Endothelial cell of umbilical vein (primary cell): ENCODE data around the gene MED14.

Experiments used
- EZH2 ChIP-seq: IDR thresholded peaks from 2 replicates; pipeline ENCODE4 v1.6.1; 2012; ENCODE audit warnings: borderline replicate concordance, low read depth, mild to moderate bottlenecking, moderate library complexity, low read length, inconsistent platforms; ENCODE audit not compliant: severe bottlenecking
- FOS ChIP-seq: IDR thresholded peaks from 2 replicates; pipeline ENCODE4 v1.6.1; 2011; ENCODE audit warnings: mild to moderate bottlenecking, low read length, moderate library complexity, borderline replicate concordance; ENCODE audit not compliant: insufficient read depth
- GATA2 ChIP-seq: IDR thresholded peaks from 2 replicates; pipeline ENCODE4 v1.7.0; 2011; ENCODE audit warnings: low read depth, mild to moderate bottlenecking, moderate library complexity, mixed read lengths, low read length; ENCODE audit not compliant: insufficient read length, insufficient read depth
- JUN ChIP-seq: IDR thresholded peaks from 2 replicates; pipeline ENCODE4 v1.6.1; 2011; ENCODE audit warnings: borderline replicate concordance, low read depth; ENCODE audit not compliant: insufficient read length, insufficient read depth
- MYC ChIP-seq: IDR thresholded peaks from one replicate; pipeline ENCODE4 v1.6.1; 2011; ENCODE audit warnings: mild to moderate bottlenecking, low read depth, low read length
- POLR2A ChIP-seq: IDR thresholded peaks from 2 replicates; pipeline ENCODE4 v1.6.1; 2012; ENCODE audit warnings: low read depth, mild to moderate bottlenecking, control low read depth, low read length
- POLR2AphosphoS5 ChIP-seq: IDR thresholded peaks from 2 replicates; pipeline ENCODE4 v1.6.1; 2012; ENCODE audit warnings: low read depth, mild to moderate bottlenecking, control low read depth, low read length, moderate library complexity; ENCODE audit not compliant: insufficient read depth
- TF ChIP-seq, protein P1 (sequence below), 2 donors: IDR thresholded peaks; 1 replicate in 1 of 2; 2 replicates in 1 of 2; pipeline ENCODE4 v1.5.1; 2011; ENCODE audit warnings: low read length in 2 of 2, mild to moderate bottlenecking in 2 of 2, moderate library complexity in 2 of 2, control low read depth in 1 of 2, inconsistent platforms in 1 of 2, low read depth in 1 of 2; ENCODE audit not compliant: insufficient read depth in 1 of 2; ENCODE audit errors: extremely low read depth in 1 of 2

DNA sequence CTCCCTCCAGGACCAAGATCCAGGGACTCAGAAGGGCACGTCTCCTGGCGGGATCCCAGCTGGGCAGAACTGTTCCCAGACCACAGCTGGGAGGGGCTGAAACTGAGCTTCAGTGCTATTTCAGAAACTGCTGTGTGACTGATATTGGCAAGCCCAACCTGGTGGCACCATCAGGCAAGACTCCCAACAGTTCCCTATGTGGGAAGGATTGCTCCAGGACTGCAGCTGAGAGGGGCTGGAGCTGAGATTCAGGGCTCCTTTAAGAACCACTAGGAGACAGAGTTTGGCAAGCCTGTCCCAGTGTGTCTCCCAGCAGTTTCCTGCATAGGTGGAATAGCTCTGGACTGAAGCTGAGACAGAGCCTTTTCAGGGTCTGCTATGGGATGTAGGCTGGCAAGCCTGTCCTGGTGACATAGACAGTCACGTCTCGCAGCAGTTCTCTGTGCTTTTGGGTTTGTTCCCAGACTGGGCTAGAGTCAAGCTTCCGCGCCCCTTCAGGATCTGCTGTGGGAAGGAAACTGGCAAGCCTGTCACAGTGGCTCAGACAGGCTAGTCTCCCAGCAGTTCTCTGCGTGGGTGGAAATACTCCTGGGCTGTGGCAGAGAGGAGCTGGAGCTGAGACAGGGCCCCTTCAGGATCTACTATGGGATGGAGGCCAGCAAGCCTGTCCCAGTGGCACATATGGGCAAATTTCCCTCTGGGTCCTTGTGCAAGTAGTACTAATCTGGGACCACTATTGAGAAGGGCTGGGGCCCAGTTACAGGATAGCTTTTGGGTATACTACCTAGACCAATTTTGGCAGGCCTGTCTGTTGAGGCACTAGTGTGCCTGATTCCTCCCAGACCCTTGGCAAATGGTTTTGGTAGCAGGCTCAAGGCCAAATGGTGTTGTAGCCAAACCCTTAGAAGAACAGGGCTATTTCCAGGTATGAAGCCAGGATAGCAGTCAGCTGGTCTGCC lies 20.2 kb upstream of the MED14 start:
- no peak for TF ChIP-seq POLR2A
- TF ChIP-seq, protein P1, sequence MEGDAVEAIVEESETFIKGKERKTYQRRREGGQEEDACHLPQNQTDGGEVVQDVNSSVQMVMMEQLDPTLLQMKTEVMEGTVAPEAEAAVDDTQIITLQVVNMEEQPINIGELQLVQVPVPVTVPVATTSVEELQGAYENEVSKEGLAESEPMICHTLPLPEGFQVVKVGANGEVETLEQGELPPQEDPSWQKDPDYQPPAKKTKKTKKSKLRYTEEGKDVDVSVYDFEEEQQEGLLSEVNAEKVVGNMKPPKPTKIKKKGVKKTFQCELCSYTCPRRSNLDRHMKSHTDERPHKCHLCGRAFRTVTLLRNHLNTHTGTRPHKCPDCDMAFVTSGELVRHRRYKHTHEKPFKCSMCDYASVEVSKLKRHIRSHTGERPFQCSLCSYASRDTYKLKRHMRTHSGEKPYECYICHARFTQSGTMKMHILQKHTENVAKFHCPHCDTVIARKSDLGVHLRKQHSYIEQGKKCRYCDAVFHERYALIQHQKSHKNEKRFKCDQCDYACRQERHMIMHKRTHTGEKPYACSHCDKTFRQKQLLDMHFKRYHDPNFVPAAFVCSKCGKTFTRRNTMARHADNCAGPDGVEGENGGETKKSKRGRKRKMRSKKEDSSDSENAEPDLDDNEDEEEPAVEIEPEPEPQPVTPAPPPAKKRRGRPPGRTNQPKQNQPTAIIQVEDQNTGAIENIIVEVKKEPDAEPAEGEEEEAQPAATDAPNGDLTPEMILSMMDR (IDR thresholded peaks at IDR 0.05; ENCODE audit: extremely low read depth in 1 of 2, insufficient read depth in 1 of 2, low read depth in 1 of 2, low read length in 2 of 2): no peak
- TF ChIP-seq EZH2: no peak
- no peak for TF ChIP-seq POLR2AphosphoS5
- no peak for TF ChIP-seq GATA2
- no peak for TF ChIP-seq MYC
- no peak for TF ChIP-seq JUN
- no peak for TF ChIP-seq FOS
